ENCODE data around the gene IGF1.

- no peak for TF ChIP-seq POLR2AphosphoS5 (IDR thresholded peaks at IDR 0.05; ENCODE audit: low read depth, low read length)
- TF ChIP-seq REST (IDR thresholded peaks at IDR 0.05; ENCODE audit: insufficient read depth in 1 of 2, low read depth in 2 of 2, low read length in 2 of 2): no peak
- no peak for TF ChIP-seq FOXP2 (optimal IDR thresholded peaks at IDR 0.05; ENCODE audit: borderline replicate concordance, extremely low read depth, extremely low read length, insufficient read depth)
- no peak for TF ChIP-seq SIN3A (IDR thresholded peaks at IDR 0.05; ENCODE audit: borderline replicate concordance, insufficient read depth, low read length)
Observed at GRCh38 chr12:102498471-102498870, 18.1 kb upstream of the IGF1 start.

Measured in PFSK-1 (cell line).